Right ventricle myocardium superior (tissue), 1 donor: ENCODE results near the gene LCA5L. TPM values are rescaled to one million over a fixed set of nuclear protein-coding genes. Genes with fewer than 3 reads are reported as not detected.
"Not testable (repeated sequence)": the region's sequence is repeated elsewhere in the genome, so short reads cannot be mapped to it uniquely, and the experiment has no call there.

ENCODE experiments used
- ATAC-seq: fragments of 200-7000 bp; cut with Tn5 transposase; one replicate; pipeline ENCODE4 v1.9.1; 2020; ENCODE audit warnings: mild to moderate bottlenecking; ENCODE audit not compliant: poor library complexity
- DNase-seq: peaks from one replicate; pipeline ENCODE4 v3.0.0-alpha.2; 2020
- intact Hi-C: fragments of 100-400 bp; cut with DNase I; formaldehyde crosslinking; loops from one replicate; pipeline ENCODE4 v1.11.2; 2022
- total RNA-seq: library from RNA; stranded (reverse); fragmentation: NEBNext Ultra II Directional; extraction: Animal tissue kit (Norgen Biotek cat#: 25700); gene quantifications from one replicate; pipeline ENCODE4 v1.2.1, GENCODE V29; 2021
- donor health status: DM: no; HTN: yes; CAD: no; lungs with severe emphysema.

Gene LCA5L
- total RNA-seq, 1 donor from 2014 or later = 0.83 TPM

- DNase-seq = no peak
- intact Hi-C loops = no loop called here
- no peak for ATAC-seq
Measured at GRCh38 chr21:39392981-39393380, 52.6 kb downstream of the LCA5L start.

- ATAC-seq (no peak), DNase-seq (no peak)
- intact Hi-C loops = no loop called here
Measured at GRCh38 chr21:39390212-39390765, 55.3 kb downstream of the LCA5L start.

GRCh38 chr21:39388811-39389155 lies 56.8 kb downstream of the LCA5L start:
- no peak for DNase-seq
- intact Hi-C loops = loop anchor here (5.0 kb wide), 1 partner anchor 76 kb away; the partner anchor contains the start of gene BRWD1
- ATAC-seq = no peak

GRCh38 chr21:39388038-39388810 lies 57.4 kb downstream of the LCA5L start:
- intact Hi-C loops = loop anchor here (5.0 kb wide), 1 partner anchor 76 kb away; the partner anchor contains the start of gene BRWD1
- DNase-seq (peak; percentile 95), ATAC-seq (peak; percentile 84)

GRCh38 chr21:39387461-39388037 lies 58.0 kb downstream of the LCA5L start:
- DNase-seq (peak; percentile 95), ATAC-seq (peak; percentile 77)
- intact Hi-C loops = loop anchor here (5.0 kb wide), 1 partner anchor 75 kb away; the partner anchor contains the start of gene BRWD1

GRCh38 chr21:39386899-39387298 lies 58.7 kb downstream of the LCA5L start:
- DNase-seq (no peak), ATAC-seq (no peak)

GRCh38 chr21:39386194-39386593 lies 59.4 kb downstream of the LCA5L start:
- ATAC-seq (peak; percentile 26), DNase-seq (peak; percentile 53)
- intact Hi-C loops = loop anchor here (5.0 kb wide), 1 partner anchor 74 kb away; the partner anchor contains the start of gene BRWD1

More at GRCh38 chr21:39386899-39387298, 58.7 kb downstream of the LCA5L start:
- intact Hi-C loops = loop anchor here (5.0 kb wide), 1 partner anchor 75 kb away; the partner anchor contains the start of gene BRWD1

- intact Hi-C loops = loop anchor here (5.0 kb wide), 1 partner anchor 73 kb away; the partner anchor contains the start of gene BRWD1
- DNase-seq (peak; percentile 90), ATAC-seq (peak; percentile 84)
Measured at GRCh38 chr21:39385299-39386145, 60.1 kb downstream of the LCA5L start.

GRCh38 chr21:39384674-39385298 lies 60.8 kb downstream of the LCA5L start:
- intact Hi-C loops = loop anchor here (5.0 kb wide), 1 partner anchor 72 kb away; the partner anchor contains the start of gene BRWD1
- ATAC-seq = no peak
- no peak for DNase-seq

- DNase-seq, intact Hi-C loops, ATAC-seq: not testable (repeated sequence)
Measured at GRCh38 chr21:39382096-39382495, 63.5 kb downstream of the LCA5L start.

GRCh38 chr21:39381009-39381408 lies 64.6 kb downstream of the LCA5L start:
- DNase-seq = no peak
- ATAC-seq = no peak
- intact Hi-C loops = loop anchor here (2.0 kb wide), 1 partner anchor 32 kb away; the partner anchor contains the start of gene HMGN1

GRCh38 chr21:39379986-39380891 lies 65.3 kb downstream of the LCA5L start:
- intact Hi-C loops = loop anchor here (2.0 kb wide), 1 partner anchor 31 kb away; the partner anchor contains the start of gene HMGN1
- peak; percentile 99 for DNase-seq
- peak; percentile 100 for ATAC-seq

GRCh38 chr21:39377444-39378050 lies 68.0 kb downstream of the LCA5L start:
- intact Hi-C loops = no loop called here
- DNase-seq (no peak), ATAC-seq (no peak)

- intact Hi-C loops = no loop called here
- DNase-seq (no peak), ATAC-seq (no peak)
Measured at GRCh38 chr21:39375446-39375845, 70.1 kb downstream of the LCA5L start.

GRCh38 chr21:39374046-39374445 lies 71.5 kb downstream of the LCA5L start:
- DNase-seq (no peak), ATAC-seq (no peak)
- intact Hi-C loops = no loop called here

- intact Hi-C loops = no loop called here
- no peak for ATAC-seq
- no peak for DNase-seq
Measured at GRCh38 chr21:39373634-39374033, 71.9 kb downstream of the LCA5L start.

GRCh38 chr21:39369896-39370288 lies 75.7 kb downstream of the LCA5L start:
- DNase-seq, intact Hi-C loops, ATAC-seq: not testable (repeated sequence)
